ENCODE results near the gene GLRA3. TPM values are rescaled to one million over a fixed set of nuclear protein-coding genes. Genes with fewer than 3 reads are reported as not detected.

The GLRA3 gene
- total RNA-seq, 4 donors from 2014 or later, result not detected

DNA sequence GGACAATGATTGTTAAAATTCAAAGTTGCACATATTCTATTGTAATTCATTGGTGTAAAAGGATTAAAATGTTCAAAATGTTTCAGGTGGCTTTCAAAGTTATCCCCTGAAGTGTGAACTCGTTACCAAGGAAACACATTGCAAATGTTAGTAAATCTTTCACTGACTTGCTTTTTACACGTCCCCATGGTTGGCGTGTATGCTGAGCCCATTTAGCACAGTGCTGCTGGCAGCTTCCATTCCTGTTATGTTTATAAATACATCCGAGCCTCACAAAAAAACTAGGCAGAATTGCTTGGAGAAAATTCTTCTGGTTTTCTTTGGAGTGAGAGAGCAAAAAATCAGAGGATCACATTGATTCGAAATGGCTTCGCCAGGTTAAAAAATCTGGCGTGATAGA is 200.9 kb downstream of the GLRA3 start:
- Histone ChIP-seq H3K4me3 (no peak overlapping the region), H3K36me3 (no peaks in the 10 kb centered on the region), H3K9me3 (no peaks in the 10 kb centered on the region), H3K4me1 (peaks cover 0 to 4% (median 0%) of the 10 kb centered on the region in 4 donors), H3K27ac (no peak overlapping the region), H3K27me3 (no peaks in the 10 kb centered on the region)
- TF ChIP-seq POLR2A (IDR thresholded peaks at IDR 0.05) (no peak), EP300 (IDR thresholded peaks at IDR 0.05) (no peak)
- TF ChIP-seq, protein P1, sequence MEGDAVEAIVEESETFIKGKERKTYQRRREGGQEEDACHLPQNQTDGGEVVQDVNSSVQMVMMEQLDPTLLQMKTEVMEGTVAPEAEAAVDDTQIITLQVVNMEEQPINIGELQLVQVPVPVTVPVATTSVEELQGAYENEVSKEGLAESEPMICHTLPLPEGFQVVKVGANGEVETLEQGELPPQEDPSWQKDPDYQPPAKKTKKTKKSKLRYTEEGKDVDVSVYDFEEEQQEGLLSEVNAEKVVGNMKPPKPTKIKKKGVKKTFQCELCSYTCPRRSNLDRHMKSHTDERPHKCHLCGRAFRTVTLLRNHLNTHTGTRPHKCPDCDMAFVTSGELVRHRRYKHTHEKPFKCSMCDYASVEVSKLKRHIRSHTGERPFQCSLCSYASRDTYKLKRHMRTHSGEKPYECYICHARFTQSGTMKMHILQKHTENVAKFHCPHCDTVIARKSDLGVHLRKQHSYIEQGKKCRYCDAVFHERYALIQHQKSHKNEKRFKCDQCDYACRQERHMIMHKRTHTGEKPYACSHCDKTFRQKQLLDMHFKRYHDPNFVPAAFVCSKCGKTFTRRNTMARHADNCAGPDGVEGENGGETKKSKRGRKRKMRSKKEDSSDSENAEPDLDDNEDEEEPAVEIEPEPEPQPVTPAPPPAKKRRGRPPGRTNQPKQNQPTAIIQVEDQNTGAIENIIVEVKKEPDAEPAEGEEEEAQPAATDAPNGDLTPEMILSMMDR (IDR thresholded peaks at IDR 0.05), result no peak
- 66 to 71% methylated on average over 7 of the region's 7 CpGs for WGBS, 2 donors
- DNase-seq (ENCODE audit: low spot score in 2 of 2), result no peak

DNA sequence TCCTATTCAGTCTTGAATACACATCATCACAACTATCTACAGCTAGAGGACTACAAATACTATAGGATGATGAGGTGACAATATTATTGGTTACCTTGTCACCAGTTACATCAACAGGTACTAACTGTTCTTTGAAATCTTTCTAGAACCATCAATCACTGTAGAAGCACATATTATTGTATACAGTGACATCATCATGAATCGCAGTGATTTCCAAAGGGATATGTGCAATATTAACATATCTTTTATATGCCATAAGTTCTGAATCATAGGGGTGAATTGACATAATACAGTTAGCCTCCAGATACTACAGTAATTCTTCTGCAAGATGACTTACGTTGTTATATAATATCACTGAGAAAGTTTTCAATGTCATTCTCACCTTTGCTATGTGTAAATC is 201.6 kb downstream of the GLRA3 start:
- peaks cover 0 to 4% (median 0%) of the 10 kb centered on the region in 4 donors for H3K4me1 ChIP-seq
- no peak overlapping the region for H3K4me3 ChIP-seq
- WGBS, 2 donors, result 93 to 94% methylated on average over 2 of the region's 2 CpGs
- TF ChIP-seq, protein P1 (IDR thresholded peaks at IDR 0.05), result no peak
- TF ChIP-seq EP300 (IDR thresholded peaks at IDR 0.05), result no peak
- no peak for TF ChIP-seq POLR2A (IDR thresholded peaks at IDR 0.05)
- no peaks in the 10 kb centered on the region for H3K9me3 ChIP-seq
- H3K27ac ChIP-seq, result no peak overlapping the region
- no peak for DNase-seq (ENCODE audit: low spot score in 2 of 2)
- no peaks in the 10 kb centered on the region for H3K36me3 ChIP-seq
- H3K27me3 ChIP-seq, result no peaks in the 10 kb centered on the region

GRCh38 chr4:174626342-174627008 is 202.6 kb downstream of the GLRA3 start:
- Histone ChIP-seq H3K36me3 (no peaks in the 10 kb centered on the region), H3K27me3 (no peaks in the 10 kb centered on the region), H3K4me3 (no peak overlapping the region), H3K4me1 (no peaks in the 10 kb centered on the region), H3K27ac (no peak overlapping the region), H3K9me3 (no peaks in the 10 kb centered on the region)
- no peak for TF ChIP-seq POLR2A (IDR thresholded peaks at IDR 0.05)
- TF ChIP-seq, protein P1 (IDR thresholded peaks at IDR 0.05), result no peak
- no peak for TF ChIP-seq EP300 (IDR thresholded peaks at IDR 0.05)
- 88 to 92% methylated on average over 1 of the region's 1 CpG for WGBS, 2 donors
- DNase-seq (ENCODE audit: low spot score in 2 of 2), result no peak

- no peaks in the 10 kb centered on the region for H3K27me3 ChIP-seq
- TF ChIP-seq, protein P1 (IDR thresholded peaks at IDR 0.05), result no peak
- TF ChIP-seq EP300 (IDR thresholded peaks at IDR 0.05) (no peak), POLR2A (IDR thresholded peaks at IDR 0.05) (no peak)
- H3K4me1 ChIP-seq, result no peaks in the 10 kb centered on the region
- 56 to 66% methylated on average over 3 of the region's 3 CpGs for WGBS, 2 donors
- H3K36me3 ChIP-seq, result no peaks in the 10 kb centered on the region
- H3K27ac ChIP-seq, result no peak overlapping the region
- no peaks in the 10 kb centered on the region for H3K9me3 ChIP-seq
- no peak for DNase-seq (ENCODE audit: low spot score in 2 of 2)
- H3K4me3 ChIP-seq, result no peak overlapping the region
Measured at GRCh38 chr4:174616661-174617060, 212.4 kb downstream of the GLRA3 start.

GRCh38 chr4:174613979-174614378 is 215.1 kb downstream of the GLRA3 start:
- Histone ChIP-seq H3K36me3 (no peaks in the 10 kb centered on the region), H3K27ac (no peak overlapping the region), H3K27me3 (no peaks in the 10 kb centered on the region), H3K4me1 (no peaks in the 10 kb centered on the region), H3K9me3 (no peaks in the 10 kb centered on the region), H3K4me3 (no peak overlapping the region)
- no peak for DNase-seq (ENCODE audit: low spot score in 2 of 2)
- TF ChIP-seq EP300 (IDR thresholded peaks at IDR 0.05), result no peak
- TF ChIP-seq, protein P1 (IDR thresholded peaks at IDR 0.05), result no peak
- TF ChIP-seq POLR2A (IDR thresholded peaks at IDR 0.05), result no peak
- 76 to 80% methylated on average over 1 of the region's 1 CpG for WGBS, 2 donors

Measured in tibial nerve (tissue), 4 donors.